D721Med (cell line): ENCODE measurements around the gene PHLDB2.

Experiments
- DNase-seq: peaks from one replicate; pipeline ENCODE4 v3.0.0; 2011; ENCODE audit warnings: low spot score; ENCODE audit not compliant: insufficient read length
- FAIRE-seq: peaks from 2 replicates; lab custom pipeline; 2011; peaks lifted over from hg19 to GRCh38; lab: Jason Lieb, UNC
- CTCF ChIP-seq: IDR thresholded peaks from 2 replicates; pipeline ENCODE4 v1.5.1; 2012; ENCODE audit warnings: mild to moderate bottlenecking, control low read depth; ENCODE audit not compliant: insufficient read depth; ENCODE audit errors: missing control alignments

PHLDB2 gene

GRCh38 chr3:111944372-111944771, 85.3 kb downstream of the PHLDB2 start:
- DNase-seq (no peak), FAIRE-seq (no peak)
- no peak for TF ChIP-seq CTCF

DNA sequence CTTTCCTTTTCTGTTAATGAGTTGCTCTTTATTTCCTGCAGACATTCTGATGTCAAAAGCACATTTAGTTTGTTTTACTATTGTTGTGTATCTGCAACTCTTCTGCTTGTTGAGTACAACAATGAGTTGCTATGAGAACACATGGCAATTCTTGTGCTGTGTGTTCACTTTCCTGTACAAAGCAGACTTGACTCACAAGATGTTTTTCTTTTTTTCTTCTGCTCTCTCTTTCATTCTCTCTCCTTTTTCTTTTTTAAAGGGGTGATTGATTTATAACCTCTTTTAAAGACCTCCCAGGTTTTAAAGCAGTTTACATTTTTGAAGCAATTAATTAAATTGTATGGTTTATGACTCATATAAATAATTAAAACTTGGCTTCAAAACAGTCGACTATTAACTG, 88.2 kb downstream of the PHLDB2 start:
- no peak for FAIRE-seq

DNA sequence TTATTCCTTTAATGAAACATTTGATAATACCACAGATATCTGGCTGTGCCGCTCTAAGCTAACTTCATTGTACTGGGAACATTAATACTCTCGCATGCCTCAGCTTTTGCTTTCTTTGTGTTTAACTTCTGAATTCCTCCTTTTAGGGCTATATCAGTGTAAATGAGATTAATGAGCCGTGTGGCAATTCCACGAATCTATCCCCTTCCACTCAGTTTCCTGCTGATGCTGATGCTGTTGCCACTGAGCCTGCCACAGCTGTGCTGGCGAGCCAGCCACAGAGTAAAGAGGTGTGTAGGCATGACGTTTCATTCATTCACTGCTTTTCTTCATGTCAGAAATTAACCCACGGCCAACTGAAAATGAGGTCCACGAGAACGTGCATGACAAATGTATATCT, 89.7 kb downstream of the PHLDB2 start:
- TF ChIP-seq CTCF = no peak
- FAIRE-seq (no peak), DNase-seq (no peak)

More for the DNA sequence above, 88.2 kb downstream of the PHLDB2 start:
- no peak for TF ChIP-seq CTCF
- DNase-seq = no peak

DNA sequence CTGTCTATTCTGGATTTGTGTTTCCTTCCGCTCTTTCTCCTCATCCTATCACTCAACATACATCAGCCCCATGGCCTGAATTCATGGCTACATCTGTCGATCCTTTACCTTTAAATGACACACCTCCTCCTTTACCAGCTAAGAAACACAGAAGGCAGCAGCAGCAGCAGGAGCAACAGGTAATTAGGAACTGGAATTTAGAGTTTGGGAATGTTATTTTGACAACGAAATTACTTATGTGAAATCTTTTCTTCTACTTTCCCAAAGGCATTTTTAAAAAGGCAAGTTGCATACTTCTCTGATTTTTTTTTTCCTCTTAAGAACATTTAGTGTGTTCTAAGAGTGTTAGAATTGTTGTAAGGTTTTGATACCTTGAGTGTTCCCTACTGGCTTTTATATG, 90.6 kb downstream of the PHLDB2 start:
- TF ChIP-seq CTCF = no peak
- no peak for DNase-seq
- FAIRE-seq = no peak

DNA sequence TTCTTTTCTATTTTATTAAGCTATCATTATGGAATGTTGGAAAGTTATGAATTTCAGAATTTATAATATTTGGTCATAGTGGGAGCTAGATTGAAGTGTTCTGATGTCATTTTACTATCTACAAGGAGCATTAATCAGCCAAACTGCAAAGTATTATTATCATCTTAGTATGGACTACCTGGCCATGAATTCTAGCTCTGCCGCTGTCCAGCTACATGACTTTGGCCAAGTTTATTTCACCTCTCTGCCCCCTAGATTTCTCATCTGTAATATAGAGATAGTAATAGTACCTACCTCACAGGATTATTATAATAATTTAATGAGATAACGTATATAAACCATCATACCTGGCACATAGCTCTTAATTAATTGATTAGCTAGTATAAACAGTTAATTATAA, 92.0 kb downstream of the PHLDB2 start:
- FAIRE-seq (no peak), DNase-seq (no peak)
- TF ChIP-seq CTCF = no peak

DNA sequence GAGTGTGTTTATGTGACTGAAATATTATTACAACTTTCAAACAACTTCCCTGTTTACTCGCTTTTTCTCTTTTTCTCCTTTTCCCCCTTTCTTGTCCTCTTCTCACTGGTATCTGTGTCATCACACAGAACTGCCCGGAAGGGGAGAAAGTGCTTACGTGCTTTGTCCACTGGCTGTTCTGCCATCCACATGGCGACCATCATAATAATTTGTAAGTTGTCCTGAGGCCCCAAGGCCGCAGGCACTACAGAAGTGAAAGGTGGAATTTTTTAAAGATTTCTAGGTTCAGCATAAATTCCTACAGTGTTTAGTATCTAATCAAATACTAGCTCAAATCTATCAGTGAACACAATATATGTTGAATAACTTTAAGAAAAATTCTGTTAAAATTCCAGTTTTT, 93.0 kb downstream of the PHLDB2 start:
- FAIRE-seq = no peak
- no peak for TF ChIP-seq CTCF
- DNase-seq = no peak

- no peak for DNase-seq
- no peak for FAIRE-seq
- no peak for TF ChIP-seq CTCF
Measured at GRCh38 chr3:111952866-111953450, 93.9 kb downstream of the PHLDB2 start.
